HG03571 (cell line): ENCODE data around the gene AKNA.

Source experiments
- ATAC-seq: cut with Tn5 transposase; IDR thresholded peaks from one replicate; pipeline ENCODE4 v1.9.1; 2021; ENCODE audit not compliant: unreplicated experiment

The AKNA gene

DNA sequence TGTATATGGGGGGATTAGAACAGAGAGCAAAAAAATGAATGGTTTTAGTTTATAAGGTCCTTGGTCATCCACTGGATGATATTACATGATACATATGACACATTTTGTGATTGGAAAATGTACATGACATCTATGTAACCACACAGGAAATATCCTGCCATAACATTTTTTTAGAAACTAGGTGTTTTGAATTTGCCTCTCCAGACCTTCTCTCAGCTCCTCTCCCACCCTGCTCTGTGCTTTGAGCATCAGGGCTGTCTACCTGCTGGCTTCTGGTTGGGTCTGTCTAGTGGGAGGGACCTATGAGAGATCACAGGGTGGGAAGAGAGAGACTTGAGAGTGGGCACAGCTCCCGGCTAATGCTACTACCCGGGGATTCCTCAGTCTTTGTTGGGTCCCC, 24.4 kb downstream of the AKNA start:
- no peak for ATAC-seq

DNA sequence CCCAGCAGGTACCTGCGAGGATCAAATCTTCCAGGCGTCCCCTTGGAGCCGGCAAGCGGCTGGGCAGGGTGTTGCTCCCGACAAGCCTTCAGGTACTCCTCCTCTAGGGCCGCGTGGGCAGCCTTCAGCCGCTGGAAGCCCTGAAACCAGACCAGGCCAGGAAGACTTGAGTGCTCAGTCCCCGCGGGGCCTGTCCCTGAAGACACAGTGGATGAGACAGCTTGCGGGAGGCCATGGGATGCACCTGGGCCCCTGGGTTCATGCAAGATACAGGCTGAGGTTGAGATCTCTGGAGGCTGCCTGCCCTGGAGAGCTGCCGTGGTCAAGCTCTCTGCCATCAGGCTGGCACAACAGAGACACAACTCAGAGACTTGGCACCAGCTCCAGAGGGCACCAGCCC, 25.4 kb downstream of the AKNA start:
- ATAC-seq, result no peak

- ATAC-seq, result no peak
These were observed 26.2 kb downstream of the AKNA start for GRCh38 chr9:114361542-114361941.

- no peak for ATAC-seq
These were observed 28.0 kb downstream of the AKNA start for GRCh38 chr9:114359801-114360200.

GRCh38 chr9:114357911-114358328, 29.9 kb downstream of the AKNA start:
- no peak for ATAC-seq

- no peak for ATAC-seq
These were observed 30.4 kb downstream of the AKNA start for GRCh38 chr9:114357360-114357759.

- no peak for ATAC-seq
These were observed 31.0 kb downstream of the AKNA start for GRCh38 chr9:114356792-114357191.

DNA sequence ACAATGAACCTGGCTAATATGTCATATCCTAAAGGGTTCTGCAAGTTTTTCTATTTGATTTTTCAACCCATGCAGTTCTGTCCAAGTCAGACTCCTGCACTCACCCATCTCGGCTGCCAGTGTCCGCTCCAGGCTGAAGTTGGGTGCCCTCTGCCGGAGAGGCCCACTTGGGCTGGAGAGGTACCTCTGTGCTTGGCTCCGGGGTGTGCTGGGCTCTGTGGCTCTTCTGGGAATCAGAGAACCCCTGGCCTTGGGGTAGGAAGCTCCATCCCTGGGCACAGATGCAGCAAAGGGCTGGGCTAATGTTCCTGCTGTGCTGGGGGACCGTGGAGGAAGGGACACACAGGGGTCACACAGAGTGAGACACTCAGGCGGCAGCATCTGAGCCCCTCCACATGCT, 32.0 kb downstream of the AKNA start:
- ATAC-seq, result no peak

GRCh38 chr9:114351932-114352331, 35.9 kb downstream of the AKNA start:
- ATAC-seq, result no peak

DNA sequence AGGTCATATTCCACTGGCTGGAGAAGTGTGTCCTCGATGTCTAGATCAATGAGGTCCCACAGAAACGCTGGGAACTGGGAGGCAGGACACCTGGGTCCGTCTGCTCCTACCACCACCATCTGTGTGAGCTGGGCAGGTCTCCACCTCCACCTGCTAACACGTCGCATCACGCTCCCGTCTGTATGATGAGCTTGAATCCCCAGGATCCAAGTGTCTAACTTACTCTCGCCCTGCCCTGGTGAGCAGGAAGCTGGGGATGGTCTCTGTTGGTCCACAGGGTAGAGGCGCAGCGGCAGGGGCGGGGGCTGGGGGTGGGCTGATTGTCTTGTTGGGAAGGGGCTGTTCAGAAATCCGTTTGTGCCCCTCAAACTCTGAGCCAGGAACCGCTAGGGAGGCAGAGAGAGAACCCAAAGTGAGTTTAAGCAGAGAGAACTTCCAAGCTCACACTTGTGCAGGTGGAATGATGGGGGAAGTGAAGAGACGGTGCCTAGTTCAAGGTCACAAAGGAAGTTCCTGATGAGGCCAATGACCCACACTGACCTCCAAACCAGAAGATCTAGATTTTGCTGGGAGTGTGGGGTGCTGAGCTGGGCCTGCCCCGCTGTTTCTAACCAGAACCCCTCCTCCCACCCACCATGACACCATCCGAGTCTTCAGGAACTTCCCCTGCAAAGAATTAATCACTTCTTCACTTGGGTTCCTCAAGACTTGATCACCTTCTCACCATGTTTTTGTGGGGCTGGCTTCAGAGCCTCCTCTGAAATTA, 37.0 kb downstream of the AKNA start:
- ATAC-seq, result no peak

GRCh38 chr9:114349713-114350480, 37.9 kb downstream of the AKNA start:
- ATAC-seq, result no peak

DNA sequence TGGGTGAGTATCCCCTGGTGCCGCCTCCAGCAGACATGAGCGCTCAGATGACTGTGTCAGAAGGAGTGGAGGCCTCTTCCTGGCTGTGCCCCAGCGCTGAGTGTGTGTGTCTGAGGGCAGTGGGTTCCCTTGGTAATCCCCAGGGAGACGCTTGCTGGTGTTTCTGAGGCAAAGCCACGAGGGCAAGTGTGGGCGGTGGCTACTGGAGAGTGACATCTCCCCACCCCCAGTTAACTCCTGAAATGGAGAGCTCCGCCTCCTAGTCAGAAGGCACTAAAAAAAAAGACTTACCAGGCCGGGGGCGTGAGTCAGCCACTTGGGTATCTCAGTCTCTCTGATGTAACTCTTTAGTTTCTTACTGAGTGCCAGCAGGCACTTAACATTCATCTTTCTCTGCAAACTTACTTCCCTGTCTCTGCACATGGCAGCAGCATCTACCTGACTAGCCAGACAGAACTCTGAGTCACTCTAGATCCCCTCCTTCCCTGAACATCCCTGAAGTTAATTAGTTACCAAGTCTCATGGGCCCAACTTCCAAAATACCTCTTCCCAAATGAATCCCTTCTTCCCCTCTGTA, 38.8 kb downstream of the AKNA start:
- ATAC-seq, result peak; percentile 91

GRCh38 chr9:114348261-114348905, 39.4 kb downstream of the AKNA start:
- ATAC-seq, result no peak

DNA sequence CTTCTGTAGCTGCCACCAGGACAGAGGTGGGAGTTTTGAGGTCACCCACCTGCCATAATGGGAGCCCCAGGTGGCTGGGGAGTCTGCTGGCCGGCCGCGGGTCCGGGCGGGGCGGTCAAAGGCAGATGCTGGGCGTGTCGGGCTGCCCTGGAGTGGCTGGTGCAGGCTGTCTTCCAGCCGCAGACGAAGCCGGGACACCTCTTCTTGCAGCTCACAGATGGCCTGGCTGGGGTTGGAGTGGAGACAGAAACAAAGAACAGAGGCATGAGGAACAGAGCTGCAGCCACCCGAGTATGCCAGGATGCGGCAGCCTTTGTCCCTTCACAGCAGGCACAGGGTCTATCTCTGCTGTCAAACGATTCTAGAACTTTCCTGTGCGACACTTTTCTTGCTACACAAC, 40.1 kb downstream of the AKNA start:
- no peak for ATAC-seq

DNA sequence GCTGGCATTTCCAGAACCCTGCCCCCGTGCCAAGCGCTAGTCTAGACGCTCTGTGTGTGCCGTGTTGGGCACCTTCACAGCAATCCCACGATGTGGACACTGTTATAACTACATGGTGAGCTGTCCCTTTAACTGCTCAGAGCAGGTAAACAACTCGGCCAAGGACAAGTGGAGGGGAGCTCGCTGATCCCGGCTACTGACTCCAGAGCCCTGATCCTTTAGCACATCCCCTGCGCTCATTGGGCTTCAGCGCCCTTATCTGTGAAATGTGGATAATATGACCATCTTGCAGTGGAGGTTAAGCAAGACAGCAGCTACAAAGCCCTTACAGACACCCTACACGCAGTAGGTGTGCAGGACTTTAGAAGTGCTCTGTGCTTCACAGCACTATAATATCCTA, 41.6 kb downstream of the AKNA start:
- no peak for ATAC-seq

GRCh38 chr9:114345493-114346065, 42.2 kb downstream of the AKNA start:
- no peak for ATAC-seq

DNA sequence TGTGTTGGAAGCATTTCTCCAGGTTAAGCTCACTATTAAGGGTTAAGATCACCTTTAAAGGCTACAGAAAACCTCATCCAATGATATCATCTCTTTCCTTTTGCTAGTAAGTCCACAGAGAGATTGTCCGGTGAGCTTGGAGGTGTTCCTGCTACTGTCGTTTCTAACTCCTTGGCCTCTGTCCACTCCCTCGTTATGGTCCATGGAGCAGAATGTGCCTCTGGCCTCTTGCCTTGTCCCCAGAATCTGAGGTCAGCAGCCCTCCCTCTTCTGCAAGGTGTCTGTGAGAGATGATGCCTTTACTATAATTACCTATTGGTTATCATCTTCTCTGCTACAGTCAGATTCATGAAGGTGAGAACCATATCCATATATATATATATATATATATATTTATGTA, 43.1 kb downstream of the AKNA start:
- no peak for ATAC-seq

DNA sequence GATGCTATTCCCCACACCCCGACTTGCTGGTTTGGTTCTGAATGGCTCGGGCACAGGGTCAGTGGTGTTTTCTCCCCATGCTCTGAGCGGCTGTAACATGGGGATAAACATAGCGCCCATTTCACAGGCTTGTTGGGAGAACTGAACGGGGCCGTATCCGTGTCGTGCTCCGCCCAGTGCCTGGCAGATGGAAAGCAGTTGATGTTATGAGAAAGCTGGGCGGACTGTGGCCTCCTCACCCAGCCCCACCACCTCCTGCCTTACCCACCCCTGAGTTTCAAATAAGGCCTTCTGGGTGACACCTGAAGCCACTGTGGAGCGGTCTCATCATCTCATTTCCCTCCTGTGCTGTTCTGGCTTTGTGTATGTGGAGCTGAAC, 43.6 kb downstream of the AKNA start:
- ATAC-seq, result no peak

GRCh38 chr9:114343471-114344187, 44.2 kb downstream of the AKNA start:
- ATAC-seq, result no peak

- no peak for ATAC-seq
These were observed 44.9 kb downstream of the AKNA start for GRCh38 chr9:114342755-114343440.
